CD1c-positive myeloid dendritic cell (primary cell): ENCODE results near the gene WIPF3.

Experiments used
- DNase-seq: peaks from one replicate; pipeline ENCODE4 v3.0.0-alpha.2; 2016; ENCODE audit errors: extremely low spot score

Gene WIPF3

GRCh38 chr7:29808075-29808801 is 1.9 kb downstream of the WIPF3 start:
- DNase-seq: no peak

DNA sequence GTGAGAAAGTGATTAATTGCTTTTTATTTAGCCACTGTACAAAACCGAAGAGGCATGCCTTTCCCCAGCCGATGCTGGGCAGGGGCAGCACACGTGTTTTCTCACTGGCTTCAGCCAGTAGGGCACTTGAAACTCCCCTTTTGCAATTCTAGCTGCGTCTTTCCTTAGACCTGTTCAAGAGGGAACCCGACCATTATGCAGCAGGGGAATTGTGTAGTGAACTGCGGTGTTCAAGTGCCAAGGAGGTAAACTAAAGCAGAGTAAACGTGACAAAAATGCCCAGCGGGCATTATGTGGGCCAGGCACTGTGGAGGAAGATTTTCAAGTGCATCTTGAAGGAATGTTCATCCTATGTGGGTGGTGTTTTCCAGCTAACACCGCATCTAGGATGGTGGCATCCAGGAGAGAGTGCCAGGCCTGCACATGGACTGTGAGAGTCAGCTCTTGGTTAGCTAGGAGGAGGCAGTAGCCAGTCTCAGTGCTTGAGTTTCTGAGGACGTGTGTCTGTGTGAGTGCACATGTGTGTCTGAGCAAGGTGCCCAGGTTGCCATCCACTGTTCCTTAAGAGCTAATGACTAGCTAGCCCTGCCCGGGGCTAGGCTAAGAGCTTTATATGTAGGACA is 3.3 kb downstream of the WIPF3 start:
- no peak for DNase-seq

- no peak for DNase-seq
Observed at GRCh38 chr7:29810297-29810696, 4.0 kb downstream of the WIPF3 start.

- DNase-seq: no peak
Observed at GRCh38 chr7:29810813-29811482, 4.6 kb downstream of the WIPF3 start.

DNA sequence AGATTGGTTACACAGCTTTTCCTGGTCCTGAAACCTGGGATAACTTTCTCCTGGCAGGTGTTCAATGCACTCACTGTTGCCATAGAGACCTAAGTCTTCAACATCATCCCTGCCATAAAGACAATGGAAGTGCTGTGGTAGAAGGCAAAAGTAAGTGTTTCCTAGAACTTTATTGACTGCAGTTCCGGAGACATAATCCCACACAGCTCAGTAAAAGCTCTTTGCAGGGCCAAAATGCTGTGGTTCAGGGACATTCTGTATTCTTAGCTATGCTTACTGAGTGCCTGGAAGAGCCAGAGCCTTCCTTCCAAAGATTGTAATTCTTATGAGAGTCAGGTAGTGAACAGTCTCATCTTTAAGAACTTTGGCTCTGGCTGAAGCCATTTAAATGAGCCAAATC is 5.3 kb downstream of the WIPF3 start:
- no peak for DNase-seq

- no peak for DNase-seq
Observed at GRCh38 chr7:29812185-29812876, 6.0 kb downstream of the WIPF3 start.

DNA sequence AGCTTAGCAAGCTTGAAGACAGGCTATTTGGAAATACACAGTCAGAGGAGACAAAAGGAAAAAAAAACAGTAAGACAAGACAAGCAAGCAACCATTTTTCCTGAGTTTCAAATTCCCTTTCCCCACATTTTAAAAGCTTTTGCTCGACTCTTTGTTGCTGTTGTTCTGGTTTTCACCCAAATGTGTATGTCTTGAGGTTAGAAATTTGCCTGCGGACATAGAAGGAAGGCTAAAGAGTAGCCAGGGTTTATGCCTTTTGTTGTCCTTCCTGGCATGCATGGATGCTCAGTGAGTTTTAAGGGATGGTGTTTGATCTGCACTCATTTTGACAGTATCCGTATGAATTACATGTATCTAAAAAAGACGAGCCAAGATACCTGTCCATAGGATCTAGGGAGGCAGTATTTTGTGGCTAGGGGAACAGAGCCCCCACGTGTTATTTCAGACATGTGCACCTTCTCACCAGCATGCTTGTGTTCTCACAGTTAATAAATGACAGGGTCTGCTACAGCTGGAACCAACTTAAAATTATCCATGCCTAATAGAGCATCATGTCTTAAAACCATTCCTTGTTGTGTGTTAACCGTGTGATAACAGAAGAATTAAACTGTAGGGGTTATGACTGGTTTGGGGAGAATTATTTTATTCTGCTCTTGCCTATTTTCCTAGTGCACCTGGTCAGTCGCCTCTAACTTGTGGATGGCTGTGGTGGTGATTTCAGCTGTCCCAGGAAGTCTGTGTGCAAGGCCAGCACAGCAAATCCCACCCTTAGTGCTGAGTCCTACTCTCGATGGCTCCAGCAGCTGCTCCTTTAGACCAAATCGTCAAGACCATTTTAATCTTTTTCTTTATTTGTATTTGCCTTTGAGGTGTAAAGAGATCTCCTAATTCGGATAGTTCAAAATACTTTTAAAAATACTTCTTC is 9.1 kb downstream of the WIPF3 start:
- DNase-seq: no peak

- DNase-seq: no peak
Observed at GRCh38 chr7:29818308-29818707, 12.0 kb downstream of the WIPF3 start.

GRCh38 chr7:29825775-29826529 is 19.6 kb downstream of the WIPF3 start:
- DNase-seq: no peak

- DNase-seq: no peak
Observed at GRCh38 chr7:29826530-29826822, 20.2 kb downstream of the WIPF3 start.

DNA sequence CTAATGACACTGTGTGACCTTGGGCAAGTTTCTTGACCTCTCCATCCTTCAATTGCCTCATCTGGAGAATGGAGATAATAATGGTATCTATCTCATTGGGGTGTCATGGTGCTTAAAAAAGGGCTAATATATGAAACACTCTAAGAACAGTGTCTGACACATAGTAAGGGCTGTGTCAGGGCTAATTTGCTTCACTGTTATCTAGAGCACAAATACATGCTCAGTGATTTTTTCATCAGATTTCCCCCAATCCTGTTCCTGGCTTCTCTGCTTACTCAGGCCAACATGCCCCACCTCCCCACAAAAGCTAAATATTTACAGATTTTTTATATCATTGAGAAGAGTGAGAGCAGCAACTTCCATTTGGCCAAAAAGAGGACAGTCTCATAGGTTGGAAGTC is 20.6 kb downstream of the WIPF3 start:
- DNase-seq: no peak

DNA sequence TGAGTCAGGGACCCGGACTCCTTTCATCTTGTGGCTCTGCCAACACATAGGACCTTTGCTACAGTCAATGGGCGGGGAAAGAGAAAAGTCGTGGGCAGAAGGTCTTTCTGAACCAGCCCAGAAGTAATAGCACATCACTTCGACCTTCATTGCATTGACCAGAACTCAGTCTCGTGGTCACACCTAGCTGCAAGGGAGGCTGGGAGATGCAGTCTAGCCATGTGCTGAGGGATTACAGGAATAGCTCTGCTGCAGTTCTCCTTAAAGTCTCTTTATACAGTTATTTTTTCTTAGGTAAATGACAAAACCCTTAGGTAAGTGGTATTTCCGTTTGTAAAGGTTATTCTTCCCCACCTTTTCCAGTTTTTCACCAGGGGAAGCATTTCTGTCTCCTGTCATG is 25.4 kb downstream of the WIPF3 start:
- no peak for DNase-seq

DNA sequence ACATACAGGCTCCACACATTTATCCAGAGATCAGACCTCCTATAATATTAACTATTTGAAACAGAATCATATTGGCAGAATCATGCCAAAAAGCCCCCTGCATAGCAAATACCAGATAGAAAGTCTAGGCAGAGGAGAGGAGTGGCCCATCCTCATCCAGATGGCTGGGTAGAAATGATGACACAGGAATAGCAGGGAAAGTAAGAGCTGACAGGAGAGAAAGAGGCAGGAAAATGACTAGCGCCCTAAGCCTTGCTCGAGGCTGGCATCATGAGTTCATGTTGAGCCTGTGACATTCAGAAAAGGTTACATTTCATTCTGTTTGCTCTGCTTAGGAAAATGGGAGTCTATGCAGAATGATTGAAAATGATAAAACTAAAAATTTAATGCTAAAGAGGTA is 27.6 kb downstream of the WIPF3 start:
- DNase-seq: no peak

DNA sequence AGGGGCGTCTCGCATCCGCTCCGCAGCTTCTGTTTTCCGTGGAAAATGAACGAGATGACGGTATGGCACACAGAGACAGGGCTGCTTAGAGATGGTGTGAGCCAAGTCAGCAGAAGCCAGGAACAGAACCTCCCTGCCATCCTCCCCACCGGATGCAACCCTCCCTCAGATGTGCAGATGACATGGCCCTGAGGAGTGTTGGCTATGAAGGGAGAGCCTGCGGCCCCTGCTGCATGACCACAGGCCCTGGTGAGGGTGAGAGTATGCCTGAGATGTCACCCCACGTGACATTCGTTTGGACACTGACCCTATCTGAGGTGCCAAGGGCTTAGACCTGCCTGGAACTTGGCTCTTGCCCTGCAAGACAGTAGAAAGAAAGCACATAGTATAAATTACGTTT is 29.4 kb downstream of the WIPF3 start:
- no peak for DNase-seq

DNA sequence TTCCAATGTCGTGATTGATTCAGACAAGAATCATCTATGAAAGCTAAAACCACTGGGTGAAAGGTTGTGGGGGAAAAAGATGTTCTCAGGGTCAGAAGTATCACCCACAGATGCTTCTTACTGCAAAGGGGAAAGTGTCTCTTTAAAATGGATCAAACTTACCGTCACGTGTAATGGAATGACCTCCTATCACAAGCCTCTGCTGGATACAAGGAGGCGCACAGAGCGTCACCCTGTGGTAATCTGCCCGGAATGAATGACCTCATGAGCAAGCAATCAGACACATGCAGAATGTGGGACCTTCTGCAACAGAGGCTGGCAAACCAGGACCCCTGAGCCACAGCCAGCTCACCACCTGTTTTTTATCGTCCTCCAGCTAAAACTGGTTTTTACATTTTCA is 33.0 kb downstream of the WIPF3 start:
- DNase-seq: no peak

- DNase-seq: no peak
Observed at GRCh38 chr7:29839921-29840320, 33.6 kb downstream of the WIPF3 start.

- no peak for DNase-seq
Observed at GRCh38 chr7:29840701-29841100, 34.4 kb downstream of the WIPF3 start.

GRCh38 chr7:29841926-29842701 is 35.8 kb downstream of the WIPF3 start:
- no peak for DNase-seq

GRCh38 chr7:29843093-29843492 is 36.8 kb downstream of the WIPF3 start:
- no peak for DNase-seq

DNA sequence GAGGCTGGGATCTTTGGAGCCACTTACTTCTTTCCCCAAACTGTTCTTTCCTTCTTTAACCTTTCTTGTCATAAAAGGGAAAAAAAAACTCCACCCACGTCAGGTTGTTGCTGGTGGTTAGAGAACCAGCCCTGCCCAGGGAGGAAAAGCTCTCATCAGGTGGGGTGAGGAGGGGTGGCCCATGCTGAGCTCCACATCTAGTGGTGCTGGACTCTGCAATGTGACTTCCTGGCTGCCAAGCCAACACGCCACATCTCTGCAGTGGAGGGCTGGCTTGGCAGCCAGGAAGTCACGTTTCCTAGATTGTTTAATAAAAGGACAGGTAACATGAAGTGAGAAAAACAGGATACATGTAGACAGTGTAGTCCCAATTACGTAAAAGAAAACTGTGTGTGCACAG is 37.4 kb downstream of the WIPF3 start:
- no peak for DNase-seq
